ENCODE measurements around the gene TMEM54. TPM values are rescaled to one million over a fixed set of nuclear protein-coding genes. Genes with fewer than 3 reads are reported as not detected.

TMEM54 gene
- polyA plus RNA-seq, 1 experiment: 34.9 TPM

DNA sequence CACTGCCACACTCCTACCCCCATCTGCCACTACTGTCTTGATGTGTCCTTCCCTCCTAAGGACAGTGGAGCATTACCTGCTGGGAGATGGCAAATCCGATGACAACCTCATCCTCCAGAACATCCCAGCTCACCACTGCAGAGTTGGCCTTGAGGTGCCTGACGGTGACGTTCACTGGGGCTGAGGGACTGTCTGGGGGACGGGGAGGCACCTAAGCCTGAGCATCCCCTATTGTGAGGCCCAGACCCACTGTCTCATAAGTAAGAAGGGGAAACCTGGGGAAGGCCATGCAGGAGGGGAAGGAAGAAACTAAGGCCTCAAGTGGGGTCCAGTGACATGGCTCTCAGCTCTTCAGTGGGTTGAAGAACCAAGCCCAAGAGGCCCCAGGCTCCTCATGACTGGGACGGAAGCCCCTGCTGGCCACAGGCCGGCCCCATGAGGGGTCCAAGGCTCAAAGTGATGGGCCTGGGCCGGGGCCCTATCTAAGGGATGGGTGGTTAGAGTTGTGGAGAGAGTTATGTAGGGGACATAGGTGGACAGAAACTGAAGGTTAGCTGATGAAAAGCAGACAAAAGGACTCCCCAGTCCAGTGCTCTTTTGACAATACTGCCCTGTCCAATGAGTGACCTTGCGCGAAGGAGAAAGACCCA is 32.3 kb downstream of the TMEM54 start:
- CTCF ChIA-PET: interaction anchor here (1.4 kb wide), 1 partner anchor 349 kb away, joined by 3 read pairs; no protein-coding TSS in a partner anchor
- TF ChIP-seq, protein P1, sequence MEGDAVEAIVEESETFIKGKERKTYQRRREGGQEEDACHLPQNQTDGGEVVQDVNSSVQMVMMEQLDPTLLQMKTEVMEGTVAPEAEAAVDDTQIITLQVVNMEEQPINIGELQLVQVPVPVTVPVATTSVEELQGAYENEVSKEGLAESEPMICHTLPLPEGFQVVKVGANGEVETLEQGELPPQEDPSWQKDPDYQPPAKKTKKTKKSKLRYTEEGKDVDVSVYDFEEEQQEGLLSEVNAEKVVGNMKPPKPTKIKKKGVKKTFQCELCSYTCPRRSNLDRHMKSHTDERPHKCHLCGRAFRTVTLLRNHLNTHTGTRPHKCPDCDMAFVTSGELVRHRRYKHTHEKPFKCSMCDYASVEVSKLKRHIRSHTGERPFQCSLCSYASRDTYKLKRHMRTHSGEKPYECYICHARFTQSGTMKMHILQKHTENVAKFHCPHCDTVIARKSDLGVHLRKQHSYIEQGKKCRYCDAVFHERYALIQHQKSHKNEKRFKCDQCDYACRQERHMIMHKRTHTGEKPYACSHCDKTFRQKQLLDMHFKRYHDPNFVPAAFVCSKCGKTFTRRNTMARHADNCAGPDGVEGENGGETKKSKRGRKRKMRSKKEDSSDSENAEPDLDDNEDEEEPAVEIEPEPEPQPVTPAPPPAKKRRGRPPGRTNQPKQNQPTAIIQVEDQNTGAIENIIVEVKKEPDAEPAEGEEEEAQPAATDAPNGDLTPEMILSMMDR (IDR thresholded peaks at IDR 0.05; ENCODE audit: insufficient read depth, low read depth, low read length): no peak
- Histone ChIP-seq H3K27me3 (ENCODE audit: control insufficient read depth, insufficient read depth, low read length) (peaks cover 7% of the 10 kb centered on the region), H3K36me3 (ENCODE audit: control insufficient read depth, insufficient read depth, low read length) (no peaks in the 10 kb centered on the region; the same call in 1 of the 2 replicates), H3K4me3 (ENCODE audit: low read depth, low read length) (no peak overlapping the region)
- POLR2A ChIA-PET: no interaction called here
- no peak for DNase-seq (ENCODE audit: low read depth)

GRCh38 chr1:32868085-32868484 is 33.1 kb downstream of the TMEM54 start:
- Histone ChIP-seq H3K36me3 (ENCODE audit: control insufficient read depth, insufficient read depth, low read length) (peaks cover 3% of the 10 kb centered on the region), H3K4me3 (ENCODE audit: low read depth, low read length) (no peak overlapping the region), H3K27me3 (ENCODE audit: control insufficient read depth, insufficient read depth, low read length) (peaks cover 7% of the 10 kb centered on the region)
- ChIA-PET POLR2A (no interaction called here), CTCF (no interaction called here)
- TF ChIP-seq, protein P1 (IDR thresholded peaks at IDR 0.05; ENCODE audit: insufficient read depth, low read depth, low read length): no peak
- DNase-seq (ENCODE audit: low read depth): no peak

DNA sequence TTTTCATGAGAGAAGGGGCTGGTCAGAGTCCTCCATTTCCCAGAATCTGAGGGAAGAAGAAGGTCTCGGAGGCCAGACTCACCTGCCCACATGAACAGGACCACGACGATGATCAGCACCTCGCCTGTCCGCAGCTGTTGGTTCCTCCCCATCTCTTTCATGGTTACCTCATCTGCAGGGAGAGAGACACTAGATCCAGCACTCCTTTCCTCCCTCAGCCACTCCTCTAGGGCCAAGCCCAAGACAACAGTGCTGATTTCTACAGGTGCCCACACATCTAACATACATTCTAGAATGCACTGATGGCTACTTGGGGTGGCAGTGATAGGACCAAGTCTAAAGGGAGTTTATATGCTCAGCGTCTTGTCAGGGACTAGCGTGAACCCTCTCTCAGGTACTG is 33.5 kb downstream of the TMEM54 start:
- H3K4me3 ChIP-seq (ENCODE audit: low read depth, low read length): no peak overlapping the region
- POLR2A ChIA-PET: no interaction called here
- no peak for DNase-seq (ENCODE audit: low read depth)
- H3K27me3 ChIP-seq (ENCODE audit: control insufficient read depth, insufficient read depth, low read length): peaks cover 7% of the 10 kb centered on the region
- peaks cover 3% of the 10 kb centered on the region for H3K36me3 ChIP-seq (ENCODE audit: control insufficient read depth, insufficient read depth, low read length)
- CTCF ChIA-PET: interaction anchor here (1.9 kb wide), 1 partner anchor 8 kb away, joined by 10 read pairs; no protein-coding TSS in a partner anchor
- TF ChIP-seq, protein P1 (IDR thresholded peaks at IDR 0.05; ENCODE audit: insufficient read depth, low read depth, low read length): no peak

- TF ChIP-seq, protein P1 (IDR thresholded peaks at IDR 0.05; ENCODE audit: insufficient read depth, low read depth, low read length): no peak
- Histone ChIP-seq H3K4me3 (ENCODE audit: low read depth, low read length) (no peak overlapping the region), H3K36me3 (ENCODE audit: control insufficient read depth, insufficient read depth, low read length) (peaks cover 3% of the 10 kb centered on the region), H3K27me3 (ENCODE audit: control insufficient read depth, insufficient read depth, low read length) (peaks cover 7% of the 10 kb centered on the region)
- no peak for DNase-seq (ENCODE audit: low read depth)
- ChIA-PET CTCF (interaction anchor here (0.6 to 1.9 kb wide), 3 partner anchors 9 to 419 kb away, joined by 3 to 10 read pairs (median 3); no protein-coding TSS in a partner anchor), POLR2A (interaction anchor here (0.6 kb wide), 1 partner anchor 158 kb away, joined by 5 read pairs; no protein-coding TSS in a partner anchor)
Observed at GRCh38 chr1:32867151-32867550, 34.0 kb downstream of the TMEM54 start.

DNA sequence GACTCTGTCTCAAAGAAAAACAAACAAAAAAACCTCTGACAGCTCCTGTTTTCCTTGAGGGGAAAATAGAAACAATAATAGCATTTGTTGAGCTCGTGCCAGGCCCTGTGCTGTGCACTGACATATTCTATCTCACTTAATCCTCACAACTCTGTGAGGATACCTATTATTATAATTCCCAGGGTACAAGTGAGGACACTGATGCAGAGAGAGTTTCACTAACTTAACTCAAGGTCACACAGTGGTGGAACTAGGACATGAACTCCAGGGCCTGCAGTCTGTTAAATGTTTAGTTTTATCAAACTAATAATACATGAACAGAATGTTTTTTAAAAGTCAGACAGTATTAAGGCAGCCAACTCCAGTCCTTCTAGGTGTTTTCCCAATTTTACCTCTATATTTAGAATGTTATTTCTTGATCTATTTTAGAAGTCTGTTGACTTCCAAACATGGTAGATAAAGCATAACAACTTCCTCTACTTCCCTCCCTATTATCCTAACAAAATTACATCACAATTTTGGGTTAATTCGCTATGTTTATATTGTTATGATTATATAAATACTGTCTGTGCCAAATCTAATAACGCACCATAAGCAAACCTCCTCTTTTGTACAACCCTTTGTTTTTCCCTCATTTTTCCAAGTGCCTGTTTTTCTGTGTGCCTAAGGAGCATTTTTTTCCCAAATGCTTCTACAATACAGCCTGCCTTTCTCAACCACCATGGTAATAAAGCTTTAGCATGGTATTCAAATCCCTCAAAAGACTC is 35.4 kb downstream of the TMEM54 start:
- peaks cover 3% of the 10 kb centered on the region for H3K36me3 ChIP-seq (ENCODE audit: control insufficient read depth, insufficient read depth, low read length)
- ChIA-PET POLR2A (no interaction called here), CTCF (interaction anchor here (0.9 to 1.9 kb wide), 3 partner anchors 10 to 418 kb away, joined by 3 to 10 read pairs (median 4); no protein-coding TSS in a partner anchor)
- TF ChIP-seq, protein P1 (IDR thresholded peaks at IDR 0.05; ENCODE audit: insufficient read depth, low read depth, low read length): no peak
- no peak for DNase-seq (ENCODE audit: low read depth)
- no peak overlapping the region for H3K4me3 ChIP-seq (ENCODE audit: low read depth, low read length)
- 0 out of 2 replicates have a peak, but pooled peaks cover 2% of the 10 kb centered on the region for H3K27me3 ChIP-seq (ENCODE audit: control insufficient read depth, insufficient read depth, low read length)

Measured in BJ (cell line).